ENCODE data around the gene UBE2L5. TPM values are rescaled to one million over a fixed set of nuclear protein-coding genes. Genes with fewer than 3 reads are reported as not detected.

The UBE2L5 gene
- total RNA-seq = not detected

DNA sequence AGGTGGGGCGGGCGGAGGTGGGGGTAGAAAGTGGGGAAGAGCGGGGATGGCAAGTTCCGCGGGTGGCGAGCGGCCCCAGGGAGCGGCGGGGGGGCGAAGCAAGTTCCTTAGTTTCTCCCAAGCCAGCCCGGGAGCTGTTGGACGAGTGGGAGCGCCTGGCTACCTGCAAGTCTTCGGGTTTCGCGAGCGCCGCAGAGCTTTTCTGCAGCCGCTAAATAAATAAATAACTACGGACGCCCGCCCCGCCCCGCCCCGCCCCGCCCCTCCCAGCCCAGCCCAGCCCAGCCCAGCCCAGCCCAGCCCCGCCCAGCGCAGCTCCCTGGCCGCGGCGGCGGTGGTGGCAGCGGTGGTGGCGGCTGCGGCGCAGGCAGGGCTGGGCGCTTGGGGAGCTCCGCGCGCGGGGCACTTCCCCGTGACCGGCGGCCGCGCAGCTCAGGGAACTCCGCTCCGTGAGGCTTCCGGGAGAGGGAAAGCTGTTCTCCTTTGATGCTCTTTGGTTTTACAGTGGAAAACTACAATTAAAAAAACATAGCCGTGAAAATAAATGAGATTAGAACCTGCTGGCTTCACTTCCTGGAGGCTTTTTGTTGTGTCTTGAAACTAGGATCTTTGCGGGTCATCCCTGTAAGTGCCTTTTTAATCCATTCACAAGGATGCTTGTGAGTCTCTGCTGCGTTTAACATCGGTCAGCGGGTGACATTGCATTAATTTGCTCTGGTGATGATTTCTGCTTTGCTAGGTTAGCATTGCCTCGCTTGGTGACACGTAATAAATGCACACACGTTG is at the start of gene UBE2L5:
Gene UBE2L5, plus strand, starts transcription at position 440 of the 786 bp plus-strand sequence. CDS start 5,498 bp downstream, outside the sequence.
- DNase-seq (ENCODE audit: low spot score) = peak; percentile 79

- DNase-seq (ENCODE audit: low spot score) = no peak
These were observed 48.6 kb upstream of the UBE2L5 start for GRCh38 chr13:30373727-30374126.

GRCh38 chr13:30375265-30375835 is 46.9 kb upstream of the UBE2L5 start:
- no peak for DNase-seq (ENCODE audit: low spot score)

DNA sequence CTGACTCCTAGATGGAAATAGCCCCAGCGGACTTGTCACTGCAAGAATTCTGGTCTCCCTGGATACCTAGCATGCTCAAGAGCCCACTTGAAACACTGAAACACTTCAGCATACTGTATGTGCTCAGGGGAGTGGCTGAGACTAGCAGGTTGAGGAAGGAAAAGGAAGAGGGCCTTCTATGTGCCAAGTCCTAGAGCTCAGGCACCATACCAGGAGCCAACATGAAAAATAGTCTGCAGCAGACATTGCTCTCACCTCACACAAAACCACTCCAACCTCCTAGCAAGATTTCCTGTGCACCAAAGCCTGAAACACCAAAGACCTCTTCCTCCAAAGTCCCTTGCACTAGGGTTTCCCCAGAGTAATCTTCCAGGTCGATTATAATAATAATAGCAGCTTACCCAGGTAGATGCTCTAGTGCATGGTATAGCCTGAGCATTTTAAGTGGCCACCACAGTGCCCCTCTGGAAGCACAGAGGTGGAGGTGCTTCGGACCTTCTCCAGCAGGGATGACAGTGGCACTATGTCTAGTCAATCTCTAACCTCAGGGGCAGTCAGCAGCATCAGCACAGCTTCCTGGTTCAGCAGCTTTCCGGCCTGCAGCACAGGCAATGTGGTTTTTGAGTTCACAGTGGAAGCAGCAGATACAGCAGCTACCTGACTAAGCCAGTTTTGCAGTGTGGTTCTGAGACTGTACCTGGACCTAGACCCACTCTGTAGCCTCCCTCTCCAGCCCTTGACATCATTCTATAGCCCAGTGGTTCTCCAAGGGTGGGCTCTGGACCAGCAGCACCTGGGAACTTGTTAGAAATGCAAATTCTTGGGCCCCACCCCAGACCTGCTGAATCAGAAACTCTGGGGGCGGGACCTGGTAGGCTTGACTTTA is 45.6 kb upstream of the UBE2L5 start:
- peak; percentile 53 for DNase-seq (ENCODE audit: low spot score)

GRCh38 chr13:30377312-30377685 is 45.0 kb upstream of the UBE2L5 start:
- no peak for DNase-seq (ENCODE audit: low spot score)

- no peak for DNase-seq (ENCODE audit: low spot score)
These were observed 44.1 kb upstream of the UBE2L5 start for GRCh38 chr13:30378191-30378590.

- no peak for DNase-seq (ENCODE audit: low spot score)
These were observed 41.2 kb upstream of the UBE2L5 start for GRCh38 chr13:30381049-30381448.

- no peak for DNase-seq (ENCODE audit: low spot score)
These were observed 39.3 kb upstream of the UBE2L5 start for GRCh38 chr13:30382836-30383525.

GRCh38 chr13:30388406-30389283 is 33.6 kb upstream of the UBE2L5 start:
- DNase-seq (ENCODE audit: low spot score) = peak; percentile 51

GRCh38 chr13:30391956-30392680 is 30.2 kb upstream of the UBE2L5 start:
- DNase-seq (ENCODE audit: low spot score) = no peak

- DNase-seq (ENCODE audit: low spot score) = no peak
These were observed 29.6 kb upstream of the UBE2L5 start for GRCh38 chr13:30392681-30393045.

GRCh38 chr13:30394751-30395191 is 27.5 kb upstream of the UBE2L5 start:
- no peak for DNase-seq (ENCODE audit: low spot score)

- DNase-seq (ENCODE audit: low spot score) = peak; percentile 96
These were observed 26.8 kb upstream of the UBE2L5 start for GRCh38 chr13:30395192-30396158.

- no peak for DNase-seq (ENCODE audit: low spot score)
These were observed 25.7 kb upstream of the UBE2L5 start for GRCh38 chr13:30396434-30397075.

GRCh38 chr13:30398601-30399072 is 23.7 kb upstream of the UBE2L5 start:
- no peak for DNase-seq (ENCODE audit: low spot score)

- DNase-seq (ENCODE audit: low spot score) = no peak
These were observed 21.9 kb upstream of the UBE2L5 start for GRCh38 chr13:30400376-30400775.

DNA sequence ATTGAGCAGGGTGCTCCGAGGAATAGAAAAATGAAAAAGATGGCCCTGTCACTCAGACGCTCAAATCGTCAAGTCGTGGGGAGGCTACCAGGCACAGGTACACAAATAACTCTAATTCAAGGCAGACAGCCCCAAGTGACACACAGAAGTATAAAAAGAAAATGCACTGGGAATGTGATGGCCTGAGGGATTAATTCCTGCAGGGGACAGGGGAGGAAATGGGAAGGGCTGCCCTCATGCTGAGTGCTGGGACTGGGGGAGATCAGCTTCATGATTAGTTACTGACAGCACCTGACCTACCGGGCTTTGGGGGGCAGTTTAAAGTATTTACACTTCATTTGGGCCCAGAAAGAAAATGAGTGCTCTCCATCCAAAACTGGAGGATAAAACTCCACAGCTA is 20.9 kb upstream of the UBE2L5 start:
- DNase-seq (ENCODE audit: low spot score) = no peak

GRCh38 chr13:30403456-30403855 is 18.8 kb upstream of the UBE2L5 start:
- no peak for DNase-seq (ENCODE audit: low spot score)

Measured in ureter (tissue), 1 donor.